Prostate gland (tissue), 2 donors: ENCODE data around the gene ADAMTSL1. TPM values are rescaled to one million over a fixed set of nuclear protein-coding genes. Genes with fewer than 3 reads are reported as not detected.

Experiments
- DNase-seq: peaks from one replicate; pipeline ENCODE4 v3.0.0-alpha.2; 2019; ENCODE audit warnings: low spot score
- H3K27ac ChIP-seq, 2 donors: fragments of 200-600 bp; sonication (generic); 2 replicates each; pipeline ENCODE4 v1.5.1; 2017 to 2019
- H3K27me3 ChIP-seq: fragments of 200-600 bp; sonication (generic); replicated peaks from 2 replicates; pipeline ENCODE4 v1.5.1; 2019; ENCODE audit not compliant: insufficient read depth
- H3K36me3 ChIP-seq, 2 donors: fragments of 200-600 bp; sonication (generic); 1 replicate in 1 of 2; 2 replicates in 1 of 2; pipeline versions ENCODE4 v1.5.1 to v1.8.1; 2017 to 2019
- H3K4me1 ChIP-seq: fragments of 200-600 bp; sonication (generic); replicated peaks from 2 replicates; pipeline ENCODE4 v1.5.1; 2019
- H3K4me3 ChIP-seq, 2 donors: fragments of 200-600 bp; sonication (generic); 2 replicates each; pipeline ENCODE4 v1.5.1; 2017 to 2019
- H3K9me3 ChIP-seq: fragments of 200-600 bp; sonication (generic); 2 replicates; pipeline ENCODE4 v1.5.1; 2017
- POLR2A ChIP-seq: fragments of 450-650 bp; IDR thresholded peaks from one replicate; pipeline ENCODE4 v1.6.1; 2016; ENCODE audit warnings: antibody characterized with exemption, mild to moderate bottlenecking
- POLR2AphosphoS5 ChIP-seq: sonication (generic); formaldehyde crosslinking; IDR thresholded peaks from one replicate; pipeline ENCODE4 v1.6.1; 2017; ENCODE audit warnings: antibody characterized with exemption
- WGBS: methylation state at CpG from one replicate; pipeline ENCODE4 v1.1.5; 2018; 5-methylcytosine and 5-hydroxymethylcytosine counted together
- intact Hi-C: fragments of 100-400 bp; cut with DNase I; formaldehyde crosslinking; loops from one replicate; pipeline ENCODE4 v1.14.2; 2022
- total RNA-seq, 2 donors: library from RNA; depleted of rRNA; stranded (reverse); fragments of >200 nt; gene quantifications; one replicate each; pipeline ENCODE4 v1.1.0, GENCODE V29; 2016
- TF ChIP-seq, protein P1 (sequence below), 4 experiments: fragments of 200-600 bp in 2 of 4; fragments of 450-650 bp in 2 of 4; sonication (generic) in 2 of 4; IDR thresholded peaks; 1 replicate in 3 of 4; 2 replicates in 1 of 4; pipeline ENCODE4 v1.5.1; 2016 to 2019; ENCODE audit warnings: antibody characterized with exemption in 4 of 4, mild to moderate bottlenecking in 2 of 4, moderate library complexity in 2 of 4

ADAMTSL1 gene
- total RNA-seq, 2 donors from 2014 or later, result 9.8 to 18.1 TPM

DNA sequence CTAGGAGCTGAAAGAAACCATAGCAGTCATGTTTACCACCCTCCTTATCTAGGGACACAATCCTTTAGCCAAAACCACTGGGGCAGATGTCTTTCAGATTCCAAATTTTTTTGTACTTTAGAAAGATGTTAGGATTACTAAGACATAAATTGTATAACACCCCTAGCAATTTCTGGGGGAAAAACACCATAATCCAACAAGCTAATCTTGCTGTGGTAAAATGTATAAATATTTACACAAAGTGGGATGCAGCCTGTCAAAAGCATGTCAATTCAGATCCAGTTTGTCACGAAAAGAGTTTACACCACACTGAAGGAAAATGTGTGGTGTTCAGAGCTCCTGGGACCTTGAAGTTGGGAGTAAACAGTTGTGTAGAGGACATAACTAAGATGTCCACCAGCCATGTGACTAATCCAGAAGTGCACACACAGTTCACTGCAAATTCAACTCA is 274.3 kb downstream of the ADAMTSL1 start:
- Histone ChIP-seq H3K27me3 (no peaks in the 10 kb centered on the region), H3K36me3 (no peaks in the 10 kb centered on the region), H3K4me3 (no peak overlapping the region), H3K27ac (no peak overlapping the region), H3K4me1 (no peaks in the 10 kb centered on the region), H3K9me3 (no peaks in the 10 kb centered on the region)
- DNase-seq, result no peak
- intact Hi-C loops, result no loop called here
- WGBS, result 68% methylated on average over 1 of the region's 1 CpG
- TF ChIP-seq, protein P1, sequence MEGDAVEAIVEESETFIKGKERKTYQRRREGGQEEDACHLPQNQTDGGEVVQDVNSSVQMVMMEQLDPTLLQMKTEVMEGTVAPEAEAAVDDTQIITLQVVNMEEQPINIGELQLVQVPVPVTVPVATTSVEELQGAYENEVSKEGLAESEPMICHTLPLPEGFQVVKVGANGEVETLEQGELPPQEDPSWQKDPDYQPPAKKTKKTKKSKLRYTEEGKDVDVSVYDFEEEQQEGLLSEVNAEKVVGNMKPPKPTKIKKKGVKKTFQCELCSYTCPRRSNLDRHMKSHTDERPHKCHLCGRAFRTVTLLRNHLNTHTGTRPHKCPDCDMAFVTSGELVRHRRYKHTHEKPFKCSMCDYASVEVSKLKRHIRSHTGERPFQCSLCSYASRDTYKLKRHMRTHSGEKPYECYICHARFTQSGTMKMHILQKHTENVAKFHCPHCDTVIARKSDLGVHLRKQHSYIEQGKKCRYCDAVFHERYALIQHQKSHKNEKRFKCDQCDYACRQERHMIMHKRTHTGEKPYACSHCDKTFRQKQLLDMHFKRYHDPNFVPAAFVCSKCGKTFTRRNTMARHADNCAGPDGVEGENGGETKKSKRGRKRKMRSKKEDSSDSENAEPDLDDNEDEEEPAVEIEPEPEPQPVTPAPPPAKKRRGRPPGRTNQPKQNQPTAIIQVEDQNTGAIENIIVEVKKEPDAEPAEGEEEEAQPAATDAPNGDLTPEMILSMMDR (IDR thresholded peaks at IDR 0.05), result no peak
- TF ChIP-seq POLR2AphosphoS5 (no peak), POLR2A (no peak)

DNA sequence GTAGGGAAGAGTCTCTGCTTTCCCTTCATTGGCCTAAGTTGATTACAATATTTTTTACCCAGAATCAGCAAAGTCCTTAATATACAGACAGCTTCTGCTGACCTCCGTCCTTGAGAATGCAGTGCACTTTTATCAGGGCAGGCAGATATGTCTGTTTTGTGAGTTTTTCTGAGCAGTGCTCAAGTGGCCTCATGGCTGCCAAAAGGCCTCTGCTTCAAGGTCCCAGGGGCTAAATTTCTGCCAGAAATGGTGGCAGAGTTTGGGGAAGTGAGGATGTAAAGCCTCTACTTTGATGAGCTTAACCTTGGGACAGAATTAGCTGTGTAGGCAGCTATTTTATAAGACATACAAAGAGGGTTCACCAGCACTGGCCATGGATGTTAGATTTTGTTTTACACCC is 275.8 kb downstream of the ADAMTSL1 start:
- TF ChIP-seq, protein P1 (IDR thresholded peaks at IDR 0.05), result no peak
- no peaks in the 10 kb centered on the region for H3K27me3 ChIP-seq
- intact Hi-C loops, result loop anchor here (10.0 kb wide), 1 partner anchor 45 kb away; no protein-coding TSS in a partner anchor
- no peak for DNase-seq
- no peaks in the 10 kb centered on the region for H3K4me1 ChIP-seq
- no peaks in the 10 kb centered on the region for H3K36me3 ChIP-seq
- H3K9me3 ChIP-seq, result no peaks in the 10 kb centered on the region
- no peak overlapping the region for H3K4me3 ChIP-seq
- WGBS, result 100% methylated on average over 1 of the region's 1 CpG
- H3K27ac ChIP-seq, result no peak overlapping the region

DNA sequence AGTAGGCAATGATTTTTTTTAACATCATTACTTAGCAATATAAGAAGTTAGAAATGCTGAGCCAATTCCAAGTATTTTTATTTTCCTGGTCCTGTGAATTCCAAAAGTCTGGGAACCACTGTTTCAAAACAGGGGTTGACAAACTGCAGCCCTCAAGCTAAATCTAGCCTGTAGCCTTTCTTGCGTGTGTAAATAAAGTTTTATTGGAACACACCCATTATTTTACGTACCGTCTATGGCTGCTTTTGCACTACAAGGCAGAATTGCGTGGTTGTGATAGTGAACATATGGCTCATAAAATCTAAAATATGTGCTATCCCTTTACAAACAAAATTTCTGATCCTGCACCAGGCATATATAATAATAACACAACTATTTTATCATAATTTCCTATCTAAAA is 280.0 kb downstream of the ADAMTSL1 start:
- intact Hi-C loops, result loop anchor here (10.0 kb wide), 1 partner anchor 49 kb away; no protein-coding TSS in a partner anchor
- no peak for DNase-seq

DNA sequence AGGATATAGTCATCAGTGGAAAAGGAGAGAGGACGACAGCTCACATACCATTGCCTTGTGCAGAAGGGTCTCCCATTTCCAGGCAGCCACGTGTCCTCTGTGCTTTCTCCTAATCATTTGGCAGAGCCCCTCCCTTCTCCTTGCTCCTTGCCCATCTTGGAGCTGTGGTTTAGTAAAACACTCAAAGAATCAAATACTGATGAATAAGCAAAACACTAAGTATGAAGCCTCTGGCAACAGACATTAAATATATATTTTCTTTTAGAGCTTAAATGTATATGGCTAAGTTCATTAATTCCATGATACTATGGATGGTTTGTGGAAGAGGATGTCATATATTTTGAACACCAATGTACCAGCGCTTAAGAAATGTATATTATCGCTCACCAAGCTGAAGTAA is 280.6 kb downstream of the ADAMTSL1 start:
- no peak for DNase-seq
- Histone ChIP-seq H3K27me3 (no peaks in the 10 kb centered on the region), H3K4me3 (no peak overlapping the region), H3K36me3 (no peaks in the 10 kb centered on the region), H3K9me3 (no peaks in the 10 kb centered on the region), H3K27ac (no peak overlapping the region), H3K4me1 (no peaks in the 10 kb centered on the region)
- intact Hi-C loops, result loop anchor here (10.0 kb wide), 1 partner anchor 50 kb away; no protein-coding TSS in a partner anchor
- no peak for TF ChIP-seq POLR2AphosphoS5
- no peak for TF ChIP-seq POLR2A
- TF ChIP-seq, protein P1 (IDR thresholded peaks at IDR 0.05), result no peak
- 90% methylated on average over 4 of the region's 4 CpGs for WGBS

More for the DNA sequence above, 280.0 kb downstream of the ADAMTSL1 start:
- Histone ChIP-seq H3K36me3 (no peaks in the 10 kb centered on the region), H3K27ac (no peak overlapping the region), H3K9me3 (no peaks in the 10 kb centered on the region), H3K4me1 (no peaks in the 10 kb centered on the region), H3K4me3 (no peak overlapping the region), H3K27me3 (no peaks in the 10 kb centered on the region)
- 88% methylated on average over 4 of the region's 4 CpGs for WGBS
- TF ChIP-seq POLR2AphosphoS5 (no peak), POLR2A (no peak)
- TF ChIP-seq, protein P1 (IDR thresholded peaks at IDR 0.05), result no peak

DNA sequence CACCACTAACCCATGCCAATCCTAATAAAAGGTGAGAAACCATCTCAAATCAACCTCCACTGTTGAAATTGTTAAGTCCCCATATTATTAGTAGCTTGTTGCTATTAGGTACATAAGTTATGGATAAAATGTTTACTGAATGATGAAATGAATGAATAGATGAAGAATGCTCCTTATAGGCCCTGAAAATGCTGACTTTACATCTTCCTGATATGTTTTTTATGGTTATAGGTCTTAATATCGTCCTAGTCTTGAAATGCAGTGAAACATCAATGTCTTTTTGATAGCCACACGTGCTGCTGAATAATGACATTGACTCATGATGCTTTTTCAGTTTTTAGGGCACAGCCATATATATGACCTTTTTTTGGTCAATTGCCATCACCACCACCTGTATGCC is 281.3 kb downstream of the ADAMTSL1 start:
- Histone ChIP-seq H3K4me1 (no peaks in the 10 kb centered on the region), H3K9me3 (no peaks in the 10 kb centered on the region), H3K27me3 (no peaks in the 10 kb centered on the region), H3K36me3 (no peaks in the 10 kb centered on the region), H3K4me3 (no peak overlapping the region), H3K27ac (no peak overlapping the region)
- DNase-seq, result no peak
- TF ChIP-seq, protein P1 (IDR thresholded peaks at IDR 0.05), result no peak
- TF ChIP-seq POLR2A, result no peak
- TF ChIP-seq POLR2AphosphoS5, result no peak
- intact Hi-C loops, result loop anchor here (10.0 kb wide), 1 partner anchor 50 kb away; no protein-coding TSS in a partner anchor
- 100% methylated on average over 2 of the region's 2 CpGs for WGBS
